Measurements from ENCODE around the gene NOL12.
A peak's percentile ranks its signal among the peaks of the same experiment; 100 is the strongest.
"Not testable (repeated sequence)": the region's sequence is repeated elsewhere in the genome, so short reads cannot be mapped to it uniquely, and the experiment has no call there.

Gene NOL12

GRCh38 chr22:37686002-37686982 lies at the start of gene NOL12:
Gene NOL12 (plus strand): TSS chr22:37686343. CDS start chr22:37686393, 50 bp downstream.
- DNase-seq, result peak; percentile 73

- no peak for DNase-seq
Observed at GRCh38 chr22:37636949-37637273, 49.2 kb upstream of the NOL12 start.

- peak; percentile 23 for DNase-seq
Observed at GRCh38 chr22:37638391-37639069, 47.6 kb upstream of the NOL12 start.

GRCh38 chr22:37639070-37639760 lies 46.9 kb upstream of the NOL12 start, which contains the start of gene SH3BP1:
Gene SH3BP1 (plus strand): TSS chr22:37639669. CDS start chr22:37639788, 119 bp downstream.
- DNase-seq, result peak; percentile 55

GRCh38 chr22:37639771-37640590 lies 46.2 kb upstream of the NOL12 start:
- no peak for DNase-seq

GRCh38 chr22:37640591-37641560 lies 45.3 kb upstream of the NOL12 start:
- no peak for DNase-seq

GRCh38 chr22:37641561-37641949 lies 44.6 kb upstream of the NOL12 start:
- DNase-seq, result no peak

- peak; percentile 90 for DNase-seq
Observed at GRCh38 chr22:37643225-37643847, 42.8 kb upstream of the NOL12 start.

GRCh38 chr22:37647317-37647716 lies 38.8 kb upstream of the NOL12 start:
- no peak for DNase-seq

GRCh38 chr22:37647928-37648327 lies 38.2 kb upstream of the NOL12 start:
- no peak for DNase-seq

GRCh38 chr22:37650463-37651136 lies 35.5 kb upstream of the NOL12 start:
- no peak for DNase-seq

- no peak for DNase-seq
Observed at GRCh38 chr22:37654563-37655251, 31.4 kb upstream of the NOL12 start.

- DNase-seq, result no peak
Observed at GRCh38 chr22:37655252-37655563, 30.9 kb upstream of the NOL12 start.

GRCh38 chr22:37656583-37656982 lies 29.6 kb upstream of the NOL12 start:
- DNase-seq, result not testable (repeated sequence)

- no peak for DNase-seq
Observed at GRCh38 chr22:37657590-37658132, 28.5 kb upstream of the NOL12 start.

- peak; percentile 98 for DNase-seq
Observed at GRCh38 chr22:37658133-37659065, 27.7 kb upstream of the NOL12 start, which contains the start of gene PDXP. Gene PDXP (plus strand): TSS chr22:37658723. CDS start chr22:37658783, 60 bp downstream.

GRCh38 chr22:37659066-37659896 lies 26.9 kb upstream of the NOL12 start:
- peak; percentile 40 for DNase-seq
